Adrenal gland (tissue), 12 donors: ENCODE measurements around the gene RELN. TPM values are rescaled to one million over a fixed set of nuclear protein-coding genes. Genes with fewer than 3 reads are reported as not detected.

ENCODE experiments used
- DNase-seq, 7 donors: peaks; one replicate each; pipeline ENCODE4 v3.0.0-alpha.2; 2019 to 2020
- H3K27ac ChIP-seq, 5 donors: fragments of 200-600 bp; sonication (generic) in 4 of 5; 1 replicate in 3 of 5; 2 replicates in 2 of 5; pipeline versions ENCODE4 v1.5.1 to v1.8.0; 2016 to 2020; ENCODE audit warnings: mild to moderate bottlenecking in 1 of 5
- H3K27me3 ChIP-seq: fragments of 200-600 bp; 2 replicates; pipeline ENCODE4 v1.8.0; 2021
- H3K36me3 ChIP-seq, 2 donors: fragments of 200-600 bp; replicated peaks in 1 of 2; 1 replicate in 1 of 2; 2 replicates in 1 of 2; pipeline versions ENCODE4 v1.5.1 to v1.8.0; 2018 to 2022
- H3K4me1 ChIP-seq, 2 donors: fragments of 200-600 bp; replicated peaks in 1 of 2; 1 replicate in 1 of 2; 2 replicates in 1 of 2; pipeline versions ENCODE4 v1.5.1 to v1.8.0; 2018 to 2021
- H3K4me3 ChIP-seq, 4 donors: fragments of 200-600 bp; sonication (generic) in 3 of 4; one replicate each; pipeline ENCODE4 v1.5.1; 2016 to 2018
- H3K9me3 ChIP-seq, 3 donors: fragments of 200-600 bp; sonication (generic) in 1 of 3; replicated peaks in 1 of 3; 1 replicate in 2 of 3; 2 replicates in 1 of 3; pipeline versions ENCODE4 v1.5.1 to v1.8.0; 2016 to 2021
- POLR2A ChIP-seq, 2 donors: fragments of 450-650 bp; IDR thresholded peaks; one replicate each; pipeline ENCODE4 v1.6.1; 2017; ENCODE audit warnings: antibody characterized with exemption in 2 of 2, mild to moderate bottlenecking in 2 of 2, moderate library complexity in 1 of 2
- WGBS, 4 donors: extraction: QIAGEN DNeasy Blood & Tissue Kit in 2 of 4; methylation state at CpG; one replicate each; pipeline versions ENCODE4 v1.1.5 to v1.1.7; 2013 to 2017; 5-methylcytosine and 5-hydroxymethylcytosine counted together
- intact Hi-C, 2 donors: fragments of 100-400 bp; cut with DNase I; formaldehyde crosslinking; loops; one replicate each; pipeline versions ENCODE4 v1.14.1 to v1.15.0; 2022 to 2023
- polyA plus RNA-seq, 3 donors: library from polyadenylated mRNA; stranded (reverse); fragments of 200-250 nt in 2 of 3; fragments of 350-450 nt in 1 of 3; fragmentation: Illumina TruSeq in 1 of 3; extraction: RNeasy Lipid Tissue Mini Kit (QIAGEN cat#74804) in 1 of 3; gene quantifications; one replicate each; pipeline ENCODE4 v1.2.3, GENCODE V29; 2013 to 2014
- total RNA-seq, 9 donors: library from RNA; depleted of rRNA in 4 of 9; stranded (reverse); fragments of >200 nt in 4 of 9; fragments of 120-200 nt in 1 of 9; fragmentation: NEBNext Ultra II Directional in 1 of 9; extraction: Animal tissue kit (Norgen Biotek cat#: 25700) in 1 of 9; gene quantifications; one replicate each; pipeline versions ENCODE4 v1.1.0 to v1.2.4, GENCODE V29; 2013 to 2023
- TF ChIP-seq, protein P1 (sequence below), 6 experiments: fragments of 450-650 bp in 4 of 6; fragments of 200-600 bp in 2 of 6; sonication (generic) in 1 of 6; IDR thresholded peaks; 1 replicate in 5 of 6; 2 replicates in 1 of 6; pipeline versions ENCODE4 v1.5.1 to v1.8.0; 2016 to 2021; ENCODE audit warnings: antibody characterized with exemption in 6 of 6, mild to moderate bottlenecking in 2 of 6, moderate library complexity in 1 of 6
- donor health status: healthy with polysubstance abuse.
- donor health status: Bipolar disorder and iron deficiency.
- donor health status: DM: yes; HTN: yes; CAD: no.
- donor health status: DM: no; HTN: no; CAD: no.
- donor health status: DM: no; HTN: no; CAD: no.
- donor health status: DM: yes; HTN: yes; CAD: no.

The RELN gene
- total and polyA plus RNA-seq, 12 donors = 0.88 to 7.9 (median 2.3) TPM

DNA sequence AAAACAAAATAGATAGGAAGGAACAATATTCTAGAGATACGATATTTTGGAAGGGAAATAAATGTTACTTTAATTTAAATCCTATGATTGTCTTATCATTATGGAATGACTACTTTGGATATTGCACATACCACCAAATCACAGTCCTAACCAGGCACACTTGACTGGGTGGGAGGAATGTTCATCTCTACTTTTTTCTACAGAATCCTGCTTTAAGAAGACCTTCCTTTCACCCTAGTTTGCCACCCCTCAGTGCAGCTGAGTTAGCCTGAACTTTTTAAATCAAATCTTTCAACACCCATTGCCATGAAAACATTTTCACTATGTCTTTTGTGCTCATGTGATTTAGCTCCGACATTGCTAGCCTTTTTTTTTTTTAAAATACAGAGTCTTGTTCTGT is 38.1 kb downstream of the RELN start:
- TF ChIP-seq POLR2A (IDR thresholded peaks at IDR 0.05) = no peak
- TF ChIP-seq, protein P1, sequence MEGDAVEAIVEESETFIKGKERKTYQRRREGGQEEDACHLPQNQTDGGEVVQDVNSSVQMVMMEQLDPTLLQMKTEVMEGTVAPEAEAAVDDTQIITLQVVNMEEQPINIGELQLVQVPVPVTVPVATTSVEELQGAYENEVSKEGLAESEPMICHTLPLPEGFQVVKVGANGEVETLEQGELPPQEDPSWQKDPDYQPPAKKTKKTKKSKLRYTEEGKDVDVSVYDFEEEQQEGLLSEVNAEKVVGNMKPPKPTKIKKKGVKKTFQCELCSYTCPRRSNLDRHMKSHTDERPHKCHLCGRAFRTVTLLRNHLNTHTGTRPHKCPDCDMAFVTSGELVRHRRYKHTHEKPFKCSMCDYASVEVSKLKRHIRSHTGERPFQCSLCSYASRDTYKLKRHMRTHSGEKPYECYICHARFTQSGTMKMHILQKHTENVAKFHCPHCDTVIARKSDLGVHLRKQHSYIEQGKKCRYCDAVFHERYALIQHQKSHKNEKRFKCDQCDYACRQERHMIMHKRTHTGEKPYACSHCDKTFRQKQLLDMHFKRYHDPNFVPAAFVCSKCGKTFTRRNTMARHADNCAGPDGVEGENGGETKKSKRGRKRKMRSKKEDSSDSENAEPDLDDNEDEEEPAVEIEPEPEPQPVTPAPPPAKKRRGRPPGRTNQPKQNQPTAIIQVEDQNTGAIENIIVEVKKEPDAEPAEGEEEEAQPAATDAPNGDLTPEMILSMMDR (IDR thresholded peaks at IDR 0.05) = no peak
- H3K9me3 ChIP-seq = no peaks in the 10 kb centered on the region
- H3K27ac ChIP-seq = no peak overlapping the region
- intact Hi-C loops = no loop called here
- H3K27me3 ChIP-seq = no peaks in the 10 kb centered on the region
- DNase-seq = no peak
- H3K4me1 ChIP-seq = no peaks in the 10 kb centered on the region
- H3K4me3 ChIP-seq = no peak overlapping the region
- WGBS, 4 donors = 40 to 55% (median 48%) methylated on average over 2 of the region's 2 CpGs
- H3K36me3 ChIP-seq = no peaks in the 10 kb centered on the region

GRCh38 chr7:103949374-103949773 is 40.1 kb downstream of the RELN start:
- H3K36me3 ChIP-seq = no peaks in the 10 kb centered on the region
- no peak for TF ChIP-seq POLR2A (IDR thresholded peaks at IDR 0.05)
- TF ChIP-seq, protein P1 (IDR thresholded peaks at IDR 0.05) = no peak
- H3K27ac ChIP-seq = no peak overlapping the region
- WGBS, 4 donors = 66 to 79% (median 72%) methylated on average over 7 of the region's 7 CpGs
- no peaks in the 10 kb centered on the region for H3K9me3 ChIP-seq
- no peak for DNase-seq
- H3K4me1 ChIP-seq = no peaks in the 10 kb centered on the region
- H3K27me3 ChIP-seq = no peaks in the 10 kb centered on the region
- no peak overlapping the region for H3K4me3 ChIP-seq
- intact Hi-C loops = no loop called here

DNA sequence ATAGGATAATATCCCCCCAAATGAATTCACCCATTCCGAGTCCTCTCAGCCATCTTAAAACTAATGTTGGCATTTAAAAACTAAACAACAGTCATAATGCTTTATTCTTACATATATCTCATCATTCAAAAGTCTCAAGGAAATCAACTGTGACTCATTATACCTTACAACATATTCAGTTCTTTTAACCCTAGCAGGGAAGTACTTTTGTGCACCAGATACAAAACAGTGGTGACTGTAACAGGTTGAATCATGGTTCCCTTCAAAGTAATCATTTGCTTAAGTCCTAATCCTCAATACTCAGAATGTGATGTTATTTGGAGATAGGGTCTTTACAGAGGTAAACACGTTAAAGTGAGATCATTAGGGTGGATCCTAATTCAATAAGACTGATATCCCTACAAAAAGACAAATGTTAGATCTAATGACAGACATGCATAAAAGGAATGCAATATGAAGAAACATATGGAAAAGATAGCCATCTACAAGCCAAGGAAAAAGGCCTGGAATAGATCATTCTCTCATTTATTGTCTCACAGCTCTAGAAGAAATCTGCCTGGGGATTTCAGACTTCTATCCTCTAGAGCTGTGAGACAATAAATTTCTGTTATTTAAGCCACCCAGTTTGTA is 42.3 kb downstream of the RELN start:
- Histone ChIP-seq H3K4me1 (no peaks in the 10 kb centered on the region), H3K27ac (no peak overlapping the region)

DNA sequence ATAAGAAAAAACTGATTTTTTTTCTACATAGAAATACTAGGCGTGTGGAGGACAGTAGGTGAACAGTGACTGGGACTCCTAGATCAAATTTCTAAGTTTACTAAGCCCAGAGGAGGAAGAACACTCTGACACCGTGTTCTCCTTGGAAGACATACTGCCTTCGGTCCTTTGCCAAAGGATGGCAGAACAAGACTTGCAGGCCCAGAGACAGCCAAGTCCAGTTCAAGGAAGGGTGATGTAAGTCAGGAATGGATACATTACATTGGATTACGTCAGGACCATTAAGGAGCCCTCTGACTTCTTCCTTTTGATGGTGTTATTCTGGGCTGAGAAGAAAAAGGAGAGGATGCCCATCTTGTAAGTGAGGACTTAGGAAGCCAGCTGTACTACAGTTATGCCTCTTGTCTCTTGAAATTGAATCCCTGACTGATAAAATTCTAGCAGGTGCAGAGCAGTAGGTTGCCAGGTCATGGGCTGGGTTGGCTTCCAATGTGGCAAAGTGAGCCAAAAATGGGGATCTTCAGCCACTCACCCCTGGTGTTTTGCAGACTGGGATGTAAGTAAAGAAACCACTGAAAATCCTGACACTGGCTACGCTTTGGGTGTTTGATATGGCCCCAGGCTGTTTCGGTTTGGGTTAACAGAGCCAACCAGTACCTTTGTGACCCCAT is 45.1 kb downstream of the RELN start:
- H3K4me1 ChIP-seq = no peaks in the 10 kb centered on the region
- no peak for DNase-seq
- H3K4me3 ChIP-seq = no peak overlapping the region
- no peak overlapping the region for H3K27ac ChIP-seq
- intact Hi-C loops = no loop called here
- TF ChIP-seq, protein P1 (IDR thresholded peaks at IDR 0.05) = no peak
- TF ChIP-seq POLR2A (IDR thresholded peaks at IDR 0.05) = no peak
- no peaks in the 10 kb centered on the region for H3K9me3 ChIP-seq
- H3K27me3 ChIP-seq = no peaks in the 10 kb centered on the region
- WGBS, 4 donors = 80 to 89% (median 83%) methylated on average over 6 of the region's 6 CpGs
- no peaks in the 10 kb centered on the region for H3K36me3 ChIP-seq

More for the DNA sequence above, 42.3 kb downstream of the RELN start:
- DNase-seq = no peak
- 60 to 76% (median 68%) methylated on average over 2 of the region's 2 CpGs for WGBS, 4 donors
- intact Hi-C loops = no loop called here
- Histone ChIP-seq H3K4me3 (no peak overlapping the region), H3K36me3 (no peaks in the 10 kb centered on the region), H3K27me3 (no peaks in the 10 kb centered on the region), H3K9me3 (no peaks in the 10 kb centered on the region)
- TF ChIP-seq, protein P1 (IDR thresholded peaks at IDR 0.05) = no peak
